Measurements from ENCODE around the gene ANXA8. TPM values are rescaled to one million over a fixed set of nuclear protein-coding genes. Genes with fewer than 3 reads are reported as not detected.

The ANXA8 gene
- total and polyA plus RNA-seq, 2 donors (not counting 3 experiments of a cell fraction or from before 2014, with no cell fraction given), result not detected

- Histone ChIP-seq H3K9me3 (replicated peaks; ENCODE audit: control insufficient read depth, insufficient read depth, low read length) (no peaks in the 10 kb centered on the region), H2AFZ (ENCODE audit: low read depth, low read length) (no peak overlapping the region), H3K4me3 (replicated peaks in 1 of 3; ENCODE audit: insufficient read depth in 1 of 3, low read depth in 1 of 3, low read length in 3 of 3) (no peak overlapping the region), H3K9me1 (replicated peaks; ENCODE audit: control insufficient read depth, extremely low read depth, insufficient read depth, low read length) (no peaks in the 10 kb centered on the region), H4K20me1 (replicated peaks; ENCODE audit: control insufficient read depth, extremely low read depth, insufficient read depth, low read length) (no peaks in the 10 kb centered on the region), H3K36me3 (ENCODE audit: control insufficient read depth in 2 of 2, extremely low read depth in 1 of 2, insufficient read depth in 2 of 2, low read length in 2 of 2) (no peaks in the 10 kb centered on the region), H3K27me3 (ENCODE audit: control insufficient read depth in 2 of 2, insufficient read depth in 2 of 2, low read length in 2 of 2) (no peaks in the 10 kb centered on the region), H3K27ac (ENCODE audit: insufficient read depth, low read depth, low read length) (no peak overlapping the region), H3K79me2 (ENCODE audit: control insufficient read depth, insufficient read depth, low read length) (no peaks in the 10 kb centered on the region), H3K4me1 (ENCODE audit: control insufficient read depth, extremely low read depth, insufficient read depth, low read length) (no peaks in the 10 kb centered on the region), H3K4me2 (ENCODE audit: insufficient read depth, low read length) (no peak overlapping the region), H3K9ac (replicated peaks; ENCODE audit: extremely low read depth, insufficient read depth, low read length) (no peak overlapping the region)
- intact Hi-C loops (cut with micrococcal nuclease), result no loop called here
- POLR2A ChIA-PET, result no interaction called here
- no TSS peak for BruUV-seq (replicated peaks)
- CTCF ChIA-PET, result interaction anchor here (0.9 kb wide), 1 partner anchor 67 kb away, joined by 3 read pairs; the partner anchor contains the start of gene ZNF488
- no peak for TF ChIP-seq GATA2 (IDR thresholded peaks at IDR 0.05; ENCODE audit: insufficient read depth, insufficient read length, low read depth, low read length)
- no peak for TF ChIP-seq MYC (IDR thresholded peaks at IDR 0.05; ENCODE audit: low read depth, low read length)
- no peak for TF ChIP-seq JUN (IDR thresholded peaks at IDR 0.05; ENCODE audit: borderline replicate concordance, insufficient read depth, insufficient read length, low read depth)
- TF ChIP-seq POLR2AphosphoS5 (IDR thresholded peaks at IDR 0.05; ENCODE audit: insufficient read depth, low read depth, low read length), result no peak
- TF ChIP-seq FOS (IDR thresholded peaks at IDR 0.05; ENCODE audit: borderline replicate concordance, insufficient read depth, low read length), result no peak
- TF ChIP-seq CTCF (IDR thresholded peaks at IDR 0.05; ENCODE audit: extremely low read depth in 1 of 2, insufficient read depth in 1 of 2, low read depth in 1 of 2, low read length in 2 of 2), result no peak
- no peak for TF ChIP-seq EZH2 (IDR thresholded peaks at IDR 0.05; ENCODE audit: borderline replicate concordance, low read depth, low read length, severe bottlenecking)
- no peak for TF ChIP-seq MAX (IDR thresholded peaks at IDR 0.05; ENCODE audit: insufficient read depth, insufficient read length)
- TF ChIP-seq POLR2A (IDR thresholded peaks at IDR 0.05; ENCODE audit: low read depth, low read length), result no peak
- no peak for DNase-seq (ENCODE audit: low read depth, low spot score)
- dilution Hi-C loops (cut with MboI; ENCODE audit: extremely low pct_ligation_motif_present, low sequenced_read_pairs), result no loop called here
- FAIRE-seq, result no peak
Measured at GRCh38 chr10:47451998-47452494, 31.9 kb downstream of the ANXA8 start.

Data from endothelial cell of umbilical vein (primary cell).